ENCODE data around the gene SAP30BP. TPM values are rescaled to one million over a fixed set of nuclear protein-coding genes. Genes with fewer than 3 reads are reported as not detected.

The SAP30BP gene
- total and polyA plus RNA-seq, 2 of the 13 experiments (the other 11 are each of a cell fraction or from before 2014, with no cell fraction given) = 67.7 to 99.4 TPM

GRCh38 chr17:75666959-75667790 is at the start of gene SAP30BP, which contains the start of gene RECQL5 (continued):
- peak; percentile 100 for TF ChIP-seq PHF20 (CRISPR knock-in tag; IDR thresholded peaks at IDR 0.05)
- peak; percentile 100 for TF ChIP-seq CREM (IDR thresholded peaks at IDR 0.05)
- TF ChIP-seq CREM (CRISPR knock-in tag; IDR thresholded peaks at IDR 0.05) = peak; percentile 71
- no peak for TF ChIP-seq SSRP1 (CRISPR knock-in tag; IDR thresholded peaks at IDR 0.05)
- no peak for TF ChIP-seq MBD4 (IDR thresholded peaks at IDR 0.05; ENCODE audit: borderline replicate concordance, low read length)
- TF ChIP-seq KMT2A (CRISPR knock-in tag; IDR thresholded peaks at IDR 0.05) = peak; percentile 92
- TF ChIP-seq ZNF546 (CRISPR knock-in tag; conservative IDR thresholded peaks at IDR 0.05) = peak; percentile 67; the same call in 1 of the 2 replicates
- TF ChIP-seq, protein P1, sequence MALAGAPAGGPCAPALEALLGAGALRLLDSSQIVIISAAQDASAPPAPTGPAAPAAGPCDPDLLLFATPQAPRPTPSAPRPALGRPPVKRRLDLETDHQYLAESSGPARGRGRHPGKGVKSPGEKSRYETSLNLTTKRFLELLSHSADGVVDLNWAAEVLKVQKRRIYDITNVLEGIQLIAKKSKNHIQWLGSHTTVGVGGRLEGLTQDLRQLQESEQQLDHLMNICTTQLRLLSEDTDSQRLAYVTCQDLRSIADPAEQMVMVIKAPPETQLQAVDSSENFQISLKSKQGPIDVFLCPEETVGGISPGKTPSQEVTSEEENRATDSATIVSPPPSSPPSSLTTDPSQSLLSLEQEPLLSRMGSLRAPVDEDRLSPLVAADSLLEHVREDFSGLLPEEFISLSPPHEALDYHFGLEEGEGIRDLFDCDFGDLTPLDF (CRISPR knock-in tag; IDR thresholded peaks at IDR 0.05) = peak; percentile 65; the same call in 1 of the 2 replicates
- peak; percentile 97 for TF ChIP-seq ELF1 (CRISPR knock-in tag; IDR thresholded peaks at IDR 0.05)
- peak; percentile 96 for TF ChIP-seq FOXK1 (CRISPR knock-in tag; IDR thresholded peaks at IDR 0.05; ENCODE audit: borderline replicate concordance, low read depth)
- TF ChIP-seq ETV6 (CRISPR knock-in tag; conservative IDR thresholded peaks at IDR 0.05) = no peak
- TF ChIP-seq ZNF850 (CRISPR knock-in tag; conservative IDR thresholded peaks at IDR 0.05) = no peak
- no peak for TF ChIP-seq DNMT1 (CRISPR knock-in tag; IDR thresholded peaks at IDR 0.05)
- TF ChIP-seq, protein P2, sequence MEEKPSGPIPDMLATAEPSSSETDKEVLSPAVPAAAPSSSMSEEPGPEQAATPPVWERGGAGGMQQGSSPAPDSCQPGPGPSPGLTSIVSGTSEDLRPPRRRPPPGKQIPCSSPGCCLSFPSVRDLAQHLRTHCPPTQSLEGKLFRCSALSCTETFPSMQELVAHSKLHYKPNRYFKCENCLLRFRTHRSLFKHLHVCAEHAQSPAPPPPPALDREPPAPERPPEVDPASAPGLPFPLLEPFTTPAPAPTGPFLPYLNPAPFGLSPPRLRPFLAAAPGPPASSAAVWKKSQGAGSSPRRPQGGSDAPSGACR (CRISPR knock-in tag; IDR thresholded peaks at IDR 0.05) = peak; percentile 62; the same call in 1 of the 2 replicates
- peak; percentile 82 for TF ChIP-seq TAF15 (IDR thresholded peaks at IDR 0.05; ENCODE audit: low read depth, low read length, poor library complexity, severe bottlenecking)
- peak; percentile 17; the same call in 1 of the 2 replicates for TF ChIP-seq RCOR2 (CRISPR knock-in tag; IDR thresholded peaks at IDR 0.05)
- TF ChIP-seq ZNF788 (CRISPR knock-in tag; IDR thresholded peaks at IDR 0.05; ENCODE audit: borderline replicate concordance) = peak; percentile 45; the same call in 1 of the 2 replicates
- peak; percentile 26; the same call in 1 of the 2 replicates for TF ChIP-seq HOXA5 (CRISPR knock-in tag; IDR thresholded peaks at IDR 0.05)
- TF ChIP-seq RAD21 (CRISPR knock-in tag; IDR thresholded peaks at IDR 0.05) = 0 out of 2 replicates have a peak, but pooled peaks have one; percentile 10
- peak; percentile 65; the same call in 1 of the 2 replicates for TF ChIP-seq MXD1 (CRISPR knock-in tag; IDR thresholded peaks at IDR 0.05)
- TF ChIP-seq, protein P3, sequence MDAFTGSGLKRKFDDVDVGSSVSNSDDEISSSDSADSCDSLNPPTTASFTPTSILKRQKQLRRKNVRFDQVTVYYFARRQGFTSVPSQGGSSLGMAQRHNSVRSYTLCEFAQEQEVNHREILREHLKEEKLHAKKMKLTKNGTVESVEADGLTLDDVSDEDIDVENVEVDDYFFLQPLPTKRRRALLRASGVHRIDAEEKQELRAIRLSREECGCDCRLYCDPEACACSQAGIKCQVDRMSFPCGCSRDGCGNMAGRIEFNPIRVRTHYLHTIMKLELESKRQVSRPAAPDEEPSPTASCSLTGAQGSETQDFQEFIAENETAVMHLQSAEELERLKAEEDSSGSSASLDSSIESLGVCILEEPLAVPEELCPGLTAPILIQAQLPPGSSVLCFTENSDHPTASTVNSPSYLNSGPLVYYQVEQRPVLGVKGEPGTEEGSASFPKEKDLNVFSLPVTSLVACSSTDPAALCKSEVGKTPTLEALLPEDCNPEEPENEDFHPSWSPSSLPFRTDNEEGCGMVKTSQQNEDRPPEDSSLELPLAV (CRISPR knock-in tag; conservative IDR thresholded peaks at IDR 0.05; ENCODE audit: low read depth) = no peak
- no peak for TF ChIP-seq NONO (IDR thresholded peaks at IDR 0.05)
- peak; percentile 78 for TF ChIP-seq NONO (CRISPR knock-in tag; conservative IDR thresholded peaks at IDR 0.05)
